GM19467 (cell line): ENCODE measurements around the gene PEMT.
"Not testable (repeated sequence)": the region's sequence is repeated elsewhere in the genome, so short reads cannot be mapped to it uniquely, and the experiment has no call there.

ENCODE experiments used
- ATAC-seq: cut with Tn5 transposase; IDR thresholded peaks from one replicate; pipeline ENCODE4 v1.9.1; 2021; ENCODE audit warnings: mild to moderate bottlenecking, moderate library complexity; ENCODE audit not compliant: unreplicated experiment

The PEMT gene

GRCh38 chr17:17591355-17592298 is at the start of gene PEMT:
TSS of gene PEMT (minus strand) at chr17:17591708. CDS start at chr17:17591626, 82 bp downstream.
- peak; percentile 90 for ATAC-seq

GRCh38 chr17:17639661-17640270 is 48.3 kb upstream of the PEMT start:
- not testable (repeated sequence) for ATAC-seq

GRCh38 chr17:17638467-17638866 is 47.0 kb upstream of the PEMT start:
- ATAC-seq, result no peak

GRCh38 chr17:17636272-17636885 is 44.9 kb upstream of the PEMT start:
- ATAC-seq, result no peak

GRCh38 chr17:17635537-17636271 is 44.2 kb upstream of the PEMT start:
- not testable (repeated sequence) for ATAC-seq

- no peak for ATAC-seq
Measured at GRCh38 chr17:17635126-17635525, 43.6 kb upstream of the PEMT start.

- no peak for ATAC-seq
Measured at GRCh38 chr17:17633310-17633709, 41.8 kb upstream of the PEMT start.

- ATAC-seq, result not testable (repeated sequence)
Measured at GRCh38 chr17:17632690-17633089, 41.2 kb upstream of the PEMT start.

GRCh38 chr17:17628388-17629008 is 37.0 kb upstream of the PEMT start:
- no peak for ATAC-seq

- no peak for ATAC-seq
Measured at GRCh38 chr17:17626840-17627239, 35.3 kb upstream of the PEMT start.

- no peak for ATAC-seq
Measured at GRCh38 chr17:17626151-17626805, 34.8 kb upstream of the PEMT start.

- no peak for ATAC-seq
Measured at GRCh38 chr17:17624741-17625140, 33.2 kb upstream of the PEMT start.

GRCh38 chr17:17623904-17624303 is 32.4 kb upstream of the PEMT start:
- no peak for ATAC-seq

GRCh38 chr17:17621254-17621653 is 29.7 kb upstream of the PEMT start:
- ATAC-seq, result no peak

GRCh38 chr17:17613708-17614114 is 22.2 kb upstream of the PEMT start:
- peak; percentile 63 for ATAC-seq

- no peak for ATAC-seq
Measured at GRCh38 chr17:17612085-17613022, 20.8 kb upstream of the PEMT start.

GRCh38 chr17:17609121-17609520 is 17.6 kb upstream of the PEMT start:
- ATAC-seq, result no peak

- no peak for ATAC-seq
Measured at GRCh38 chr17:17606416-17607000, 15.0 kb upstream of the PEMT start.

GRCh38 chr17:17605729-17606088 is 14.2 kb upstream of the PEMT start:
- no peak for ATAC-seq
